NCI-H1105 treated with DMSO at 0.1 percent for 48 hours (cell line): ENCODE measurements around the gene TAB3.
"Not testable (repeated sequence)": the region's sequence is repeated elsewhere in the genome, so short reads cannot be mapped to it uniquely, and the experiment has no call there.

Experiments used
- DNase-seq: peaks from one replicate; lab custom pipeline; 2025; lab: John Stamatoyannopoulos, UW

The TAB3 gene

DNA sequence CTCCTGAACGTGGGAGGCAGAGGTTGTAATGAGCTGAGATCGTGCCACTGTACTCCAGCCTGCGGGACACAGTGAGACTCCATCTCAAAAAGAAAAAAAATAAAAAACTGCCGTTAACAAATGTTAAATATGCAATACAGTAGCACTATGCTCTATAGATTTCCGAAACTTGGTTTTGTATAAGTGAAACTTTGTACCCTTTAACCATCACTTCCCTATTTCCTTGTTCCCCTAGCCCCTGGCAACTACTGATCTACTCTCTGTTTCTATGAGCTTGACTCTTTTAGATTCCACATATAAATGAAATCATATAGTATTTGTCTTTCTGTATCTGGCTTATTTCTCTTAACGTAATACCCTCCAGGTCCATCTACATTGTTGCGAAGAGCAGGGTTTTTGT is 74.1 kb downstream of the TAB3 start:
- no peak for DNase-seq

DNA sequence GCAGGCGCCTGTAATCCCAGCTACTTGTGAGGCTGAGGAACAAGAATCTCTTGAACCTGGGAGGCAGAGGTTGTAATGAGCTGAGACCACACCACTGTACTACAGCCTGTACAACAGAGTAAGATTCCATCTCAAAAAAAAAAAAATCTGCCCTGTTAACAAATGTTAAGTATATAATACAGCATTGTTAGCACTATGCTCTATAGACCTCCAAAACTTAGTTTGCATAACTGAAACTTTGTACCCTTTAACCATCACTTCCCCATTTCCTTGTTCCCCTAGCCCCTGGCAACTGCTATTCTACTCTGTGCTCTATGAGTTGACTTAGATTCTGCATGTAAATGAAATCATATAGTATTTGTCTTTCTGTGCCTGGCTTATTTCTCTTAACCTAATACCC is 76.7 kb downstream of the TAB3 start:
- DNase-seq = no peak

DNA sequence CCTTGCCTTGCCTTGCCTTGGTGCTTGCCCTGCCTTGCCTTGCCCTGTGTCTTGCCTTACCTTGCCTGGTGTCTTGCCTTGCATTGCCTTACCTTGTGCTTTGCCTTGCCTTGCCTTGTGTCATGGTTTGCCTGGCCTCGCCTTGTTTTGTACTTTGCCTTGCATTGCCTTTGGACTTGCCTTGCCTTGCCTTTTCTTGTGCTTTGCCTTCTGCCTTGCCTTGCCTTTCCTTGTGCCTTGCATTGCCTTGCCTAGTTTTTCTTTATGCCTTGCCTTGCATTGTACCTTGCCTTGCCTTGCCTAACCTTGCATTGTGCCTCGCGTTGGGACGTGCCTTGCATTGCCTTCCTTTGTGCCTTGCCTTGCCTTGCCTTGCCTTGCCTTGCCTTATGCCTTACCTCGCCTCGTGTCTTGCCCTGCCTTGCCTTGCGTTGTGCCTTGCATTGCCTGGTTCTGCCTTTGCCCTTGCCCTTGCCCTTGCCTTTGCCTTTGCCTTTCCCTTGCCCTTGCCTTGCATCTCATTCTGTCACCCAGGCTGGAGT is 82.8 kb downstream of the TAB3 start:
- no peak for DNase-seq

DNA sequence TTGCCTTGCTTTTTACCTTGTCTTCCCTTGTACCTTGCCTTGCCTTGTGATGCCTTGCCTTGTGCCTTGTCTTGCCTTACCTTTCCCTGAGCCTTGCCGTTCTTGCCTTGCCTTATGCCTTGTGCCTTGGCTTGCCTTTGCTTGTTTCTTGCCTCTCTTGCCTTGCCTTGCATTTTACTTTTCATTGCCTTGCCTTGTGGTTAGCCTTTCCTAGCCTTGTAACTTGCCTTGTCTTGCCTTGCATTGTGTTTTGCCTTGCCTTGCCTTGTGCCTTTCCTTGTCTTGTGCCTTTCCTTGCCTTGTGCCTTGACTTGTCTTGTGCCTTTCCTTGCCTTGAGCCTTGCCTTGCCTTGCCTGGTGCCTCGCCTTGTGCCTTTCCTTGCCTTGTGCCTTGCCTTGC is 84.6 kb downstream of the TAB3 start:
- no peak for DNase-seq

DNA sequence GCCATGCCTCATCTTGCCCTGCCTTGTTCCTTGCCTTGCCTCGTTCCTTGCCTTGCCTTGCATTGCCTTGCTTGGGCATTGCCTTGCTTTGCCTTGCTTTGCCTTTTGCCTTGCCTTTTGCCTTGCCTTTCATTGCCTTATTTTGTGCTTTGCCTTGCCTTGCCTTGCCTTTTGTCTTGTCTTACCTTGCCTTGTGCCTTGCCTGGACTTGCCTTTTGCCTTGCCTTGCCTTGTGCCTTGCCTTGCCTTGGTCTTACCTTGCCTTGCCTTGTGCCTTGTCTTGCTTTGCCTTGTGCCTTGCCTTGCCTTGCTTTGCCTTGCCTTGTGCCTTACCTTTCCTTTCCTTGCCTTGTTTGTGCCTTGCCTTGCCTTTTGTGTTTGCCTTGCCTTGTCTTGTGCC is 88.2 kb downstream of the TAB3 start:
- no peak for DNase-seq

DNA sequence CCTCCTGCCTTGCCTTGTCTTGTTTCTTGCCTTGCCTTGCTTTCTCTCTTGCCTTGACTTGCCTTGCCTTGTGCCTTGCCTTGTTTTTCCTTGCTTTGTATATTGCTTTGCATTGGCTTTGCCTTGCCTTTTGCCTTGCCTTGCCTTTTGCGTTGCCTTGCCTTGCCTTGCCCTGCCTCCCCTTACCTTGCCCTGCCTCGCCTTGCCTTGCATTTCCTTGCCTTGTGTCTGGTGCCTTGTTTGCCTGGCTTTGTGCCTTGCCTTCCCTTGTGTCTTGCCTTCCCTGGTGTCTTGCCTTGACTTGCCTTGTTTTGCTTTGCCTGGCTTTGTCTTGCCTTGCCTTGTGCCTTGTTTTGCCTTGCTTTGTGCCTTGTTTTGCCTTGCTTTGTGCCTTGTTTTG is 89.7 kb downstream of the TAB3 start:
- DNase-seq = no peak

DNA sequence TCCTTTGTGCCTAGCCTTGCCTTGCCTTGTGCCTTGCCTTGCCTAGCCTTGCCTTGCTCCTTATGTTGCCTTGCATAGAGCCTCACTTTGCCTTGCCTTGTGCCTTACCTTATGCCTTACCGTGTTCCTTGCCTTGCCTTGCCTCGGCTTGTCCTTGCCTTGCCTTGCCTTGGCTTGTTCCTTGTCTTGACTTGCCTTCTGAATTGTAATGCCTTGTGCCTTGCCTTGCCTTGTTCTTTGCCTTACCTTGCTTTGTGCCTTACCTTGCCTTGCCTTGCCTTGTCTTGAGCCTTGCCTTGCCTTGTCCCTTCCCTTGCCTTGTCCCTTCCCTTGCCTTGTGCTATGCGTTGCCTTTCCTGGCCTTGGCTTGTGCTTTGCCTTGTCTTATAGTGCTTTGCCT is 90.2 kb downstream of the TAB3 start:
- no peak for DNase-seq

DNA sequence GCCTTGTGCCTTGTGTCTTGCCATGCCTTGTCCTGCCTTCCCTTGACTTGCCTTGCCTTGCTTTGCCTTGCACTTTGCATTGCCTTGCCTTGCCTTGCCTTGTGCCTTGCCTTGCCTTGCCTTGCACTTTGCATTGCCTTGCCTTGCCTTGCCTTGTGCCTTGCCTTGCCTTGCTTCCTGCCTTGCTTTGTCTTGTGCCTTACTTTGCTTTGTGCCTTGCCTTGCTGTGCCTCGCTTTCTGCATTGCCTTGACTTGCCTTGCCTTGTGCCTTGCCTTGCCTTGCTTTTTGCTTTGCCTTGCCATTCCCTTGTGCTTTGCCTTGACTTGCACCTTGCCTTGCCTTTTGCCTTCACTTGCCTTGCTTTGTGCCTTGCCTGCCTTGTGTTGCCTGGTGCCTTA is 91.8 kb downstream of the TAB3 start:
- not testable (repeated sequence) for DNase-seq

DNA sequence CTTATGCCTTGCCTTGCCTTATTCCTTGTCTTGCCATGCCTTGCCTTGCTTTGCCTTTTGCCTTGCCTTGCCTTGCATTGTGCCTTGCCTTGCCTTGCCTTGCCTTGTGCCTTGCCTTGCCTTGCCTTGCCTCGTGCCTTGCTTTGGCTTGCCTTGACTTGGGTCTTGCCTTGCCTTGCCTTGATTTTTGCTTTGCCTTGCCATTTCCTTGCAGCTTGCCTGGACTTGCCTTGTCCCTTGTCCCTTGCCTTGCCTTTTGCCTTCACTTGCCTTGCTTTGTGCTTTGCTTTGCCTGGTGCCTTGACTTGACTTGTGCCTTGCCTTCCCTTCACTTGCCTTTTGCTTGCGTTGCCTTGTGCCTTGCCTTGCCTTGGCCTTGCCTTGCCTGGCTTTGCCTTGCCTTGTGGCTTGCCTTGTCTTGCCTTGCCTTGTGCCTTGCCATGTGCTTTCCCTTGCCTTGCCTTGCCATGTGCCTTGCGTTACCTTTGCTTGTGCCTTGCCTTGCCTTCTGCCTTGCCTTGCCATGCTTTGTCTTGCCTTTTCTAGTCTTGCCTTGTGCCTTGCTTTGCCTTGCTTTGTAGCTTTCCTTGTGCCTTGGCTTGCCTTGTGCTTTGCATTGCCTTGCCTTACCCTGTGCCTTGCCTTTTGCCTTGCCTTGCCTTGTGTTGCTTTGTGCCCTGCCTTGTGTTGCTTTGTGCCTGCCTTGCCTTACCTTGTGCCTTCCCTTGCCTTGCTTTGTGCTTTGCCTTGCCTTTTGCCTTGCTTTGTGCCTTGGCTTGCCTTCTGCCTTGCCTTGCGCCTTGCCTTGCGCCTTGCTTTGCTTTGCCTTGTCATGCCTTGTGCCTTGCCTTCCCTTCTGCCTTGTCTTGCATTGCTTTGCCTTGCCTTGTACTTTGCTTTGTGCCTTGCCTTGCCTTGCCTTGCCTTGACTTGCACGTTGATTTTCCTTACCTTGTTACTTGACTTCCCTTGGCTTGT is 92.8 kb downstream of the TAB3 start:
- DNase-seq = no peak

DNA sequence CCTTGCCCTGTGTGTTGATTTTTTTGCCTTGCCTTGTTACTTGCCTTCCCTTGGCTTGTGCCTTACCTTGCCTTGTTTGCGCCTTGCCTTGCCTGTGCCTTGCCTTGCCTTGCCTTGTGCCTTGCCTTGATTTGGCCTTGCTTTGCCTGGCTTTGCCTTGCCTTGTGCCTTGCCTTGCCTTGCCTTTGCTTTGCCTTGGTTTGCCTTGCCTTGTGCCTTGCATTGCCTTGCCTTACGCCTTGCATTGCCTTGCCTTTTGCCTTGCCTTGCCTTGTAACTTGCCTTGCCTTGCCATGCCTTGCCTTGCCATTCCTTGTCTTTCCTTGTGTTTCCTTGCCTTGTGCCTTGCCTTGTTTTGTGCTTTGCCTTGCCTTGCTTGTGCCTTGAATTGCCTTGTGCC is 94.6 kb downstream of the TAB3 start:
- no peak for DNase-seq

DNA sequence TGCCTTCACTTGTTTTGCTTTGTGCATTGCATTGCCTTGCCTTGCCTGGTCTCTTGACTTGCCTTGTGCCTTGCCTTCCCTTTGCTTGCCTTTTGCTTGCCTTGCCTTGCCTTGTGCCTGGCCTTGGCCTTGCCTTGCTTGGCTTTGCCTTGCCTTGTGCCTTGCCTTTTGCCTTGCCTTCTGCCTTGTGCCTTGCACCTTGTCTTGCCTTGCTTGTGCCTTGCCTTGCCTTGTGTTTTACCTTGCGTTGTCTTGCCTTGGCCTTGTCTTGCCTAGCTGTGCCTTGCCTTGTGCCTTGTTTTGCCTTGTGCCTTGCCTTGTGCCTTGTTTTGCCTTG is 95.3 kb downstream of the TAB3 start:
- DNase-seq = no peak

DNA sequence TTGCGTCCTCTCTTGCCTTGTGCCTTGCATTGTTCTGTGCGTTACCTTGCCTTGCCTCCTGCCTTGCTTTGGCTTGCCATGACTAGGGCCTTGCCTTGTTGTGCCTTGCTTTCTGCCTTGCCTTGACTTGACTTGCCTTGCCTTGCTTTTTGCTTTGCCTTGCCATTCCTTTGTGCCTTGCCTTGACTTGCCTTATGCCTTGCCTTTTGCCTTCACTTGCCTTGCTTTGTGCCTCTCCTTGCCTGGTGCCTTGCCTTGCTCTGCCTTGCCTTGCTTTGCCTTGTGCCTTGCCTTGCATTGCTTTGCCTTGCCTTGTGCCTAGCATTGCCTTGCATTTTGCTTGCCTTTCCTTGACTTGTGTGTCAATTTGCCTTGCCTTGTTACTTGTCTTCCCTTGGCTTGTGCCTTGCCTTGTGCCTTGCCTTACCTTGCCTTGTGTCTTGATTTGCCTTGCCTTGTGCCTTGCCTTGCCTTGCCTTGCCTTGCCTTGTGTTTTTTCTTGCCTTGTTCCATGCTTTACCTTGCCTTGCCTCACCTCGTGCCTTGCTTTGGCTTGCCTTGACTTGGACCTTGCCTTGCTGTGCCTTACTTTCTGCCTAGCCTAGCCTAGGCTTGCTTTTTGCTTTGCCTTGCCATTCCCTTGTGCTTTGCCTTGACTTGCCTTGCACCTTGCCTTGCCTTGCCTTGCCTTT is 95.8 kb downstream of the TAB3 start:
- DNase-seq = no peak

DNA sequence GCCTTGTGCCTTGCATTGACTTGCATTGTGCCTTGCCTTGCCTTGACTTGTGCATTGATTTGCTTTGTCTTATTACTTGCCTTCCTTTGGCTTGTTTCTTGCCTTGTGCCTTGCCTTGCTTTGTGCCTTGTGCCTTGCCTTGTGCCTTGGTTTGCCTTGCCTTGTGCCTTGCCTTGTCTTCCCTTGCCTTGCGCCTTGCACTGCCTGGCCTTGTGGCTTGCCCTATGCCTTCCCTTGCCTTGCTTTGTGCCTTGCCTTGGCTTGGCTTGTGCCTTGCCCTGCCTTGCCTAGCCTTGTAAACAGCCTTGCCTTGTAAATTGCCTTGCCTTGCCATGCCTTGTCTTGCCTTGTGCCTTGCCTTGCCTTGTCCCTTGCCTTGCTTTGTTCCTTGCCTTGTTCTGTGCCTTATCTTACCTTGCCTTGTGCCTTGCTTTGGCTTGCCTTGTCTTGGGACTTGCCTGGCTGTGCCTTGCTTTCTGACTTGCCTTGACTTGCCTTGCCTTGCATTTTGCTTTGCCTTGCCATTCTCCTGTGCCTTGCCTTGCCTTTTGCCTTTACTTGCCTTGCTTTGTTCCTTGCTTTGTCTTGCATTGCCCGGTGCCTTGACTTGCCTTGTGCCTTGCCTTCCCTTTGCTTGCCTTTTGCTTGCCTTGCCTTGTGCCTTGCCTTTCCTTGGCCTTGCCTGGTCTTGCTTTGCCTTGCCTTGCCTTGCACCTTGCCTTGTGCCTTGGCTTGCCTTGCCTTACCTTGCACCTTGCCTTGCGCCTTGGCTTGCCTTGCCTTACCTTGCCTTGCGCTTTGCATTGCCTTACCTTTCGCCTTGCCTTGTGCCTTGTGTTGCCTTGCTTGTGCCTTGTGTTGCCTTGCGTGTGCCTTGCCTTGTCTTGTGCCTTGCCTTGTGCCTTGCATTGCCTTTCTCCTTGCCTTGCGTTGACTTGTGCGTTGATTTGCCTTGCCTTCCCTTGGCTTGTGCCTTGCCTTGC is 97.5 kb downstream of the TAB3 start:
- no peak for DNase-seq

DNA sequence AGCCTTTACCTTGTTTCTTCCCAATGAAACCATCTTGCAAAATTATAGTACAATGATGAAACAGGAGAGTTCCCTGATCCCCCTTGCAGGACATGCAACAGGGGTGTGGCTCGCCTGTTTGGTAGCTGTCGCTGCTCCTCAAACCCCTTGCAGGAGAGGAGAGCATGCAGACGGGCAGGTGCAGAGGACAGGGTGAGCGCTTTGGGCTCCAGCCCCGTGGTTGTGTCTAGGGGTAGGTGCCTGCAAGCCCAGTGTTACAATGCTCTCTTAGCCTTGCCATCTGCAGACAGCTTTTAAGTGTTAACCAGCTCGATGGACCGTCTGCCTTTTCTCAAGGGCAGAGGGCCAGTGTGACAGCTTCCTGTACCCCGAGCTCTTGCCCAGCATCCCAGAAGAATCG is 102.0 kb downstream of the TAB3 start:
- no peak for DNase-seq

DNA sequence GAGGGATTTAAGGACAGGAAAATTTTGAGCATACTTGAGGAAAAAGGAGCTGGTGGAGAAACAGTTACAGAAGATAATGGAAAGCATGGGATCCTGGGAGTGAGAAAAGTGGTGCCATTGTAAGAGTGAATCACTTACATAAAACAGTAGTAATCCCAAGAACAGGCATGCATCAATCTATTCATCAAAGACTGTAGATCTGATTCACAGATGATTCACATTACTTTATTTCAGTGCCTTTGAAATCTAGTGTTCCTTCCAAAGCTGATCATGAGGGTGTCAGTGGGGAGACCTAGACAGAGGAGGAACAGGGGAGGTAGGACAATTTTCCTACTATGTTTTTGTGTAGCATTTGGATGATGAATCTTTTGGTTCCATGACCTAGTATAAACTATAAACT is 102.7 kb downstream of the TAB3 start:
- no peak for DNase-seq

DNA sequence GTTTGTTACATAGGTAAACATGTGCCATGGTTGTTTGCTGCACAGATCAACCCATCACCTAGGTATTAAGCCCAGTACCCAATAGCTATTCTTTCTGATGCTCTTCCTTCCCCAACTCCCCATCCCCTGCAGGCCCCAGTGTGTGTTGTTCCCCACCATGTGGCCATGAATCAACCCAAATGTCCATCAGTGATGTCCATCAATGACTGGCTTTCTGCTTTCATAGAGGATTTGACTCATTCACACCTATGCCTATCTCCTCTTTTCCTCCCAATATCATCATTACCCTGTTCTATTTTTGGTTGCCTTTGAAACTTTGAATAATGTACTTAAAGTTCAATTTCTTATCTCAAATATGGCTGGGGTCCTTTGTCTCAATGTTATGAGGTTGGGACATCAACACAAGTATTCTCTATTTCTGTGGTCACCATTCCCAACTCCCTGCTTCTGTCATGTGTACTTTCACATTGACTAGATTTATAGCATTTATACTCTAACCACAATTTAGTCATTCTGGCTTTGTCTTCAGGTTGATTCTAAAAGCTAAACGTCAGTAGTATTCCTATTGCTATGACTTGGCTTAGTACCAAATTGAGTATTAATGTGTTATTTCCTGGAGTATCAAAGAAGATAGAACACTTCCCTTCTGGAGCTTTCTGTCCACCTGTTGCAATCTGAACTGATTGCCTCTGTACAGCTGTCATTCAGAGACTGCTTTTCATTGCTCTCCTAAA is 107.2 kb downstream of the TAB3 start:
- no peak for DNase-seq

DNA sequence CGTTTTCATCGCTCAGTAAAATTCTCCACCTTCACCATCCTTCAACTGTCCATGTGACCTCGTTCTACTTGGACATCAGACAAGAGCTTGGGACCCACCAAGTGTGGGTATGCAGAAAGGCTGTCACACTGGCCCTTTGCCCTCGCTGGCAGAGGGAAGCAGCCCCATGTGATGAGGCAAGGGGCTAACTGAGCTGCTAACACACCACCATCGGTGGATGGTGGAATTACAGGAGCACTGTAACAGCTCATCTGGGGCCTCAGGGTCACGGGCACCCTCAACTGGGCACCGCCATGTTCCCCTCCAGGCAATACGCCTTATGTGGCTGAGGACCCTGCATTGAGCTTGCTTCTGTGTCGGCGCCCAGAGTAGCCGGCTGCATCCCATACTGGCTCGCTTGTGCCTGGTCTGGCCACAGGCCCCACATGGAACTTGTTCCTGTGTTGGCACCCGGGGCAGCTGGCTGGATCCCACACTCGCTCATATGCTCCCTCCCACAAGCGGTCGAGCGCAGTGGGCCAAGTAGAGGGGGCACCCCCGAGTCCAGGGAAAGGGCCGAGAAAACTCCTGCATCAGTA is 109.5 kb downstream of the TAB3 start:
- no peak for DNase-seq

DNA sequence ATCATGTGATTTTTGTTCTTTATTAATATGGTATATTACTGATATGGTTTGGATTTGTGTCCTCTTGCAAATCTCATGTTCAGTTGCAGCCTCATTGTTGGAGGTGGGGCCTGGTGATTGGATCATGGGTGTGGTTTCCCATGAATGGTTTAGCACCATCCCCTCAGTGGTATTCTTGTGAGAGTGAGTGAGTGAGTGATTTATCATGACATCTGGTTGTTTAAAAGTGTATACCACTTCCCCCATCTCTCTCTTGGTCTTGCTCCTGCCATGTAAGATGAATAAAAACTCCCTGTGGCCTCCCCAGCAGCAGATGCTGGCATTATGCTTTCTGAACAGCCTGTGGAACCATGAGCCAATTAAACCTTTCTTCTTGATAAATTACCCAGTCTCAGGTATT is 111.5 kb downstream of the TAB3 start:
- no peak for DNase-seq
